EL (cell line): Measurements from ENCODE around the gene KLF17.

ENCODE experiments used
- DNase-seq: peaks from one replicate; pipeline ENCODE4 v3.0.0-alpha.2; 2016

KLF17 gene

GRCh38 chr1:44157903-44158302, 39.3 kb downstream of the KLF17 start:
- no peak for DNase-seq

- no peak for DNase-seq
These were observed 40.2 kb downstream of the KLF17 start for GRCh38 chr1:44158871-44159270.

DNA sequence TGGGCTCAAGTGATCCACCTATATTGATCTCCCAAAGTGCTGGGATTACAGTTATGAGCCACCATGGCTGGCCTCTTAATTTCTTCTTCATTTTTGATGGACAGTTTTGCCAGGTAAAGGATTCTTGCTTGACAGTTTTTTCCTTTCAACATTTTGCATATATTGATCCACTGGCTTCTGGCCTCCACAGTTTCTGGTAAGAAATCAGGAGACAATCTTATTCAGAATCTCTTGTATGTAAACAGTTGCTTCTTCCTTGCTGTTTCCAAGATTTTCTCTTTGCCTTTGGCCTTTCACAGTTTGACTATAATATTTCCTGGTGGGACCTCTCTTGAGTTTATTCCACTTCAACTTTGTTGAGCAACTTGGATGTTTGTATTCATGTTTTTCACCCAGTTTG, 42.9 kb downstream of the KLF17 start:
- DNase-seq, result no peak

GRCh38 chr1:44168520-44169098, 50.0 kb downstream of the KLF17 start:
- no peak for DNase-seq

DNA sequence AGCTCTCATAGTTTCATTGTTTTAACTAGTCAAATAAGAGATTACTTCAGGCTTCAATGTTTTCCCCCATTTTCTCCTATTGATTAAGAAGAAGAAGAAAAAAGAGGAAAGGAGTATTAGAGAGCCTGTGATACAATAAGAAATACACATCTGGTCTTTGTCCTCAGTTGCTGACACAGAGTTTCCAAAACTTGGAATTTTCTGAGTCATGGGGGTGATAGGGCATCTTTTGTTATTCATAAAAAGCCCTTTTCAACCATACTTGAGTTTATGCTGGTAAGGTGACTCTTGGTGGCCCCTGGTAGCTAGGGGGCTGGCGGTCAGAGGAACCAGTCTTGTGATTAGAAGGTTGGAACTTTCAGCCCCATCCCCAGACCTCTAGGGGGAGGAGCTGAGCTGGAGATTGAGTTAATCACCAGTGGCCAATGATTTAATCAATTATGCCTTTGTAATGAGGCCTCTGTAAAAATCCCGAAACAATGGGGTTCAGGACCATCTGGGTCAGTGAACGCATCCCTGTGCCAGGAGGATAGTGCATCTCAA, 51.7 kb downstream of the KLF17 start:
- DNase-seq, result peak; percentile 49

DNA sequence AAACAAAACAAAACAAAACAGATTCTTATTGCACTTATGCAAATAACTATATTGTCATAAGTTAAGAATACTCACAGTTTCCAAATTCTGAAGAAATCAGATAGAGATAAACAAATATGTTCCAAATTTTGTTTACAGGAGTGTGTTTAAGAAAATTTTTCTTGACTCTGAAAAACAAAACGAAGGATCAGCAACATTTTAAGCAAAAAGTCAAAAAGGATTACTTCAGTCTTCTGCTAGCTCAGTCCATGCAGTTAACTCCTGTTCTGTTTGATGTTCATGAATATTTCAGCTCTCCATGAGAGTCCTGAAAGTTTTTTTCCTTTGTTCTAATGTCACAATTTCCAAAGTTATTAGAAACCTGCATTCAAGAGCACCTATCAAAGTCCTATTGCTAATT, 56.0 kb downstream of the KLF17 start:
- DNase-seq, result no peak
